Brain pericyte (primary cell): ENCODE results near the gene PHF20.
"Not testable (repeated sequence)": the region's sequence is repeated elsewhere in the genome, so short reads cannot be mapped to it uniquely, and the experiment has no call there.

Experiments
- DNase-seq: peaks from one replicate; pipeline ENCODE4 v3.0.0-alpha.2; 2012; ENCODE audit warnings: low read depth, low spot score

PHF20 gene

DNA sequence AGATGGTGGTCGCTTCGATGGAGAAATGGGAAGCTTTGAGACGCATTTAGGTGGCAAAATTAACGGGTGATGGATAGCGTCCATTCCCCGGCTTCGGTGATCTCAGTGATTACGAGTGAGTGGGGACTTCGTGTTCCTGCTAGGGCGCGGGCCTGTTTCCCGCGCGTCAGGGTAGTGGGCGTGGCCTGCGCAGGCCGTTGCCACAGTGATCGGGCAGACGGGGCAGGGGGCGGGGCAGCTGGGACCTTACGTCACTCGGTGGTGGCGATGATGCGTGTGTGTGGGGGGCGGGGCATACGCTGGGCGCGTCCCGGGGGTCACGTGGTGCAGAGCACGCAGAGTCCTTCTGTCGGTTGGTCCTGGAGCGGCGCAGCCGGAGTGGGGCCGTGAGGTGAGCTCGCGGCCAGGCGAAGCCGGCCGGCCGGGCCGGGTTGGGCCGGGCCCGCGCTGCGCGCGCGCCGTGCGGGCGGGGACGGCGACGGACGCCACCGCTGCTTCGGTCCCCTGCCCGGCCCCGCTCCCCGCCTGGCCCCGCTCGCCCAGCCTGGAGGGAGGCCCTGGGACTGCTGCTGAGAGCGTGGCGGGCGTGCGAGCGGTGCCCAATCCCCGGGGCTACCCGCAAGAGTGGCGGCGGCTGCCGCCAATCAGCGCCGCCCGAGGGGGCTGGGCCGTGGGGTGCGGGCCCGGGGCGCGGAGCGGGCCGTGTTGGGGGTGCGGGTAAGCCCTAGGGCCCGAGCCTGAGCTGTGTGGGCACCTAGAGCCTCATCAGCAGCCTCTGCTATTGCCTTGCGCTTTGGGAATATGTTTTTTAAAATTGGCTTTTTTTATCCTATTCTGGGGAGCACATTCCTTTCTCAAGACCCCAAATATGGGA is at the start of gene PHF20:
PHF20 (plus strand) TSS at position 327 of the 874 bp plus-strand sequence. CDS start 29,508 bp downstream, outside the sequence.
- peak; percentile 89 for DNase-seq

DNA sequence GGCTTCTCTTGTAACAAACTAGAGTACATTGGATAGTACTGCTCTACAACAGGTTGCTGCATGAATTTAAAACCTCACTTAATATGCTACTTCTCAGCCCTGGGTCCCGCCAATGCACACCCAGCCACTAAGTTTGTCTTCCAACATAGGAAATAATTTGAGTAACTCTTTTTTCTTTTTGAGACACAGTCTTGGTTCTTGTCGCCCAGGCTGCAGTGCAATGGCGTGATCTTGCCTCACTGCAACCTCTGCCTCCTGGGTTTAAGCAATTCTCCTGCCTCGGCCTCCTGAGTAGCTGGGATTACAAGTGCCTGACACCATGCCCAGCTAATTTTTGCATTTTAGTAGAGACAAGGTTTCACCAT is 48.6 kb upstream of the PHF20 start:
- not testable (repeated sequence) for DNase-seq

DNA sequence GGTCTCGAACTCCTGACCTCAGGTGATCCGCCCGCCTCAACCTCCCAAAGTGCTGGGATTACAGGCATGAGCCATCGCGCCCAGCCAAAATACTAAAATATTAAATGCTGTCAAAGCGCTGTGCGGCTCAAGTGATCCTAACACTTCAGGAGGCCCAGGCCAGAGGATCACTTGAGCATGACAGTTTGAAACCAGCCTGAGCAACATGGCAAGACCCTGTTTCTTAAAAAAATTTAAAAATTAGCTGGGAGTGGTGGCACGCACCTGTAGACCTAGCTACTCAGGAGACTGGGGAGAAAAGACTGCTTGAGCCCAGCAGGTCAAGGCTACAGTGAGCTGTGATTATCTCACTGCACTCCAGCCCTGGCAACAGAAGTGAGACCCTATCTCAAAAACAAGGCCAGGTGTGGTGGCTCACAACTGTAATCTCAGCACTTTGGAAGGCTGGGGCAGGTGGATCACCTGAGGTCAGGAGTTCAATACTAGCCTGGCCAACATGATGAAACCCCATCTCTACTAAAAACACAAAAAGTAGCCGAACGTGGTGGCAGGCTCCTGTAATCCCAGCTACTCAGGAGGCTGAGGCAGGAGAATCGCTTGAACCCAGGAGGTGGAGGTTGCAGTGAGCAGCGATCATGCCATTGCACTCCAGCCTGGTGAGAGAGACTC is 48.0 kb upstream of the PHF20 start:
- DNase-seq = not testable (repeated sequence)

DNA sequence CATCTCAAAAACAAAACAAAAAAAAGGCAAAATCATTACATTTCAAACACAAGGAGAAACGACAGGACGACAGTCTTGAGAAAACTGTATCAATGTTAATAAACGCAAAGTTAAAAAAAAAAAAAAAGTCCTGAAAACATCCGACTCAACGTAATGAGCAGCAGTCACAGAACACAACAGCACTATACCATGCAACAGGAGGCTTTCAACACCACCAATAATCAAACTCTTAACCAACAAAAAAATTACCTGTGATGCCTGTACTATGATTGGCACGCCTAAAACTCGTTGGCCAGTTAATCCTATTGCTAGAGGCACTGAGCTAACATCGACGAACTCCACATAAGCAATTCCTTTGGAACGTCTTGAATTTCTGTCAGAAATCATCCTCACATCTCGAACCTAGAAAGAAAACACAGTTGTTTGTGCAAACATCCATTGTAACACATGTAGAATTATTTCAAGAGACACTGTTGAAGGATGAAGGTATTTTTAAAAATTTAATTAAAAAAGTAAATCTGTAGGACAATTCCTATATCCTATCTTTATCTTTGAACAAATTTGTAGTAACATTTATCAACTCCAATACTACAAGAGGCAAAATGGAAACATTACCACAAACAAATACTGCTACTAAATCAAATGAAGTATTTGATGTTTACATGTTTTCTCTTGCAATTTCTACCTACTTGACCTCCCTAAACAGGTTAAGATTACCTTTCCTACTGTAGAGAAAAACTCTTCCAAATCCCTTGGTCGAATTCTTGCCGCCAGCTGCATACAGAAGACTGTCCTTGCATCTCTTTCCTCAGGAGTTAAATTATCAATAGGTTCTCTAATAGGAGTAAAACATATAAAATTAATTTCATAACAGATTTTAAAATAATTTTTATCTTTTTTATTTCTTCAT is 47.2 kb upstream of the PHF20 start:
- no peak for DNase-seq

DNA sequence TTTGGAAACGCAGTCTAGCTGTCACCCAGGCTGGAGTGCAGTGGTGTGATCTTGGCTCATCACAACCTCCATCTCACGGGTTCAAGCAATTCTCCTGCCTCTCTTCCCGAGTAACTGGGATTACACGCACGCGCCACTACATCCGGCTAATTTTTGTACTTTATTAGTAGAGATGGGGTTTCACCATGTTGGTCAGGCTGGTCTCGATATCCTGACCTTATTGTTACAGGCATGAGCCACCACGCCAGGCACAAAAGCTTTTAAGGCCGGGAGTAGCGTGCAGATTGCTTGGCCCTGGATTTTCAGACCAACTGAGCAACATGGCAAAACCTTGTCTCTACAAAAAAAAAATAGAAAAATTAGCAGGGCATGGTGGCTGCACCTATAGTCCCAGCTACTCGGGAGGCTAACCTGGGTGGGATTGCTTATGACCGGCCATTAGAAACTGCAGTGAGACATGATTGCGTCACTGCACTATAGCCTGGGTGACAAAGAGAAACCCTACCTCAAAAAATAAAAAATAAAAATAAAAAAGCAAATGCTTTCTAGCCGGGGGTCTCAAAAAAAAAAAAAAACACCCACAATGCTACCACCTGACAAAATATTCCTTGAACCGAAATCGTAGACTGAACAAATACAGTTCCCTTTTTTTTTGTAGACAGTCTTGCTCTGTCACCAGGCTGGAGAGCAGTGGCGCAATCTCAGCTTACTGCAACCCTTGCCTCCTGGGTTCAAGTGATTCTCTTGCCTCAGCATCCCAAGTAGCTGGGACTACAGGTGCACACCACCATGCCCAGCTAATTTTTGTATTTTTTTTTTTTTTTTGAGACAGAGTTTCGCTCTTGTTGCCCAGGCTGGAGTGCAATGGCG is 44.7 kb upstream of the PHF20 start:
- DNase-seq = no peak

DNA sequence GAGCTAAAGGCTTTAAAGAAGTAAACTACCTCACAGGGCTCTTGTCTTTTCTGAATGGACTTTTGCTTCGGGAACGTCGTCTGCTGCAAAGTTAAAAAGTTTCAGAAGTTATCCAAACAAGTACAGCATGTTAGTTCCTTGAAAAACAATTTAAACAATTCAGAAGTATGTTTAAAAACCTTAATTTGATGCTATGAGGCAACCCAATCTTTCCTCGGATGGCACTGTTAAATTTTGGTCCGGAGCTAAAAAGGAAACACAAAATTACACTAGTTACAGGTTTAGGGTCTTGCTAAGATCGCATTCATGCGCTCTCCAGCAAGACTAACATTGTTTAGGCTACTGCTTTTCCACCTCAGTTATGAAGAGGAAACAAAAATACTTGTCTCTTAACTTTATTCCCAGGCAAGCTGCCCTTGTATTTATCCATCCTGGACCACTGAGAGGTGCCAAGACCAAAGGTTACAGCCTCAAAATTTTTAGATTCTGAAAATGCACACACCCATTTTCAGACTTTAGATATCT is 42.5 kb upstream of the PHF20 start:
- no peak for DNase-seq

DNA sequence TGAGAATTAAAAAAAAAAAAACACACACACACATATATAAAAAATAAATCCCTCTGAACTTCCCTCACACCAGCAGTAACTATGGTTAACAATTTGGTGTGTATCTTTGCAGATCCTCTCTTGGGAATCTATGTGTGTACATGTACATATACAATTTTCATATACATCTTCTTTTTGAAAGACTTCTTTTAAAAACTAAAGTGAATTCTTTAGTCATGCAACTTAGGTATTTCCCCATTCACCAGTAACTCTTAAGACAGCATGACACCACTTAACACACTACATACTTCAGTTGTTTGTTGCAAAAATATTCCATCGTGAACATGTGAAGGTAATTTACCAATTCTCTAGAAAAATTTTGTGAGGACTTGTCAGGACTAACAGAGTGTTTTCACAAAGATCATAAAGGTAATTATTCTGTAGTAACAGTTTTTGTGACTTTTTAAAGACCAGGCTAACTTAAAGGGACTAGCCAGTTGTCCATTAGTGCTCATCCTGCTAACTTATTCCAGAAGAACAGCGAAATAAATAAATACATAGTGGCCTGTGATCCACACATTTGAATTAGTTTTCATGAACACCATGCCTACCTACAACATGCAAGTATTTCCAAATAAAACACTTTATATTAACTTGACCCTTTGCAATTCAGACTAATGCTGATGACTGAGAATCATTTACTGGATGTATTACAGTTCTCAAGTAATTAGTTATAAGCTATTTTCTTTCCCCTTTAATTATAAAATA is 41.8 kb upstream of the PHF20 start:
- DNase-seq = no peak

DNA sequence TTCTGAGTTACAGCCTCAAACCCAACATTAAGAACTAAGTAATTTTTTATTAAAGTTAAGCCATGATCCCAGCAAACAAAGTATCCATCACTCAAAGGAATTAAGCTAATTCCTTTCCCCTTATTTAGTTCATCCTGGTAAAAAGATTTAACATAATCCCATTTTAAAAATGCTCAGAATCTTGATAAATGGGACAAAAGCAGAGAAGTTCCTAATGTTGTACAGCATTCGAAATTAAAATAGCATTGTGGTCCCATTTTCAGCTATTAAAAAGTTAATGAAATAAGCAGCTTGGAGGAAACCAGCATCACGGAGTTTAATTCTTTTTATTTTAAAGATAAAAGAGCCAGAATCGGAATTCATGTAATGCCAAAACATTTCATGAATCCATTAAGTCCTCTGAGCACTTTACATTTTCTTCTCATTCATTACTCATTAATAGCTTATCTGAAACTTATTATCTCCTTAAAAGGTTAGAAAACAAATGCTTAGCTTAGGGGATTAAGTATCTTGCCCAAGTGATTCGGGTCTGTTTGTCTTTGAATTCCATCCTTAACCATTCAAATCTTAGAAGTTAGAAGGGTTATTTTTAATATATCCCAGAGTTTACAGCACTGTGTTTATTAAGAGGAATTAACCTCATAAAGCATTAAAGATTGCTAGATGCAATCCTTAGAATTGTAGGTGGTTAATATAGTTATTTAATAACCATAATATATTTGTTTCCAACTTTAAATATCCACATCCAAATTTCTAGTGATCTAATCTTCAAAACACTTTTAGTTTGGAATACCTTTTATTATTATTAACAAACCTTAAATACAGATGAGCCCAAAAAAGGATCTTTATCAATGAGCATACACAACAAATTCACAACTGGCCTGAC is 41.0 kb upstream of the PHF20 start:
- DNase-seq = no peak

DNA sequence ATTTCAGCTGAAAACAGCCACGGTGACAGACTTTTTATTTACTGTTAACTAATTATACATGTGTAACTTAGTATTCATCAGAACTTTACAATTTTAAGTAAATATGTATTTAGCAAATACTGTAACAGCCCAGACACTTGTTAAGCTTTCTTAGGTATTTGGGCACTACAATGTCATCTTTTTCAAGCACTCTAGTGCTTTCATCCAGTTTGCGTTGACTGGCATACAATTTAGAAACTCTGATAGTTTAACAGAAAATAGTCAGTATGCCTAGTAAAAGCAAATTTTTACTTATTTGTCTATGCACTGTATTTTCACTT is 40.4 kb upstream of the PHF20 start:
- DNase-seq = no peak

DNA sequence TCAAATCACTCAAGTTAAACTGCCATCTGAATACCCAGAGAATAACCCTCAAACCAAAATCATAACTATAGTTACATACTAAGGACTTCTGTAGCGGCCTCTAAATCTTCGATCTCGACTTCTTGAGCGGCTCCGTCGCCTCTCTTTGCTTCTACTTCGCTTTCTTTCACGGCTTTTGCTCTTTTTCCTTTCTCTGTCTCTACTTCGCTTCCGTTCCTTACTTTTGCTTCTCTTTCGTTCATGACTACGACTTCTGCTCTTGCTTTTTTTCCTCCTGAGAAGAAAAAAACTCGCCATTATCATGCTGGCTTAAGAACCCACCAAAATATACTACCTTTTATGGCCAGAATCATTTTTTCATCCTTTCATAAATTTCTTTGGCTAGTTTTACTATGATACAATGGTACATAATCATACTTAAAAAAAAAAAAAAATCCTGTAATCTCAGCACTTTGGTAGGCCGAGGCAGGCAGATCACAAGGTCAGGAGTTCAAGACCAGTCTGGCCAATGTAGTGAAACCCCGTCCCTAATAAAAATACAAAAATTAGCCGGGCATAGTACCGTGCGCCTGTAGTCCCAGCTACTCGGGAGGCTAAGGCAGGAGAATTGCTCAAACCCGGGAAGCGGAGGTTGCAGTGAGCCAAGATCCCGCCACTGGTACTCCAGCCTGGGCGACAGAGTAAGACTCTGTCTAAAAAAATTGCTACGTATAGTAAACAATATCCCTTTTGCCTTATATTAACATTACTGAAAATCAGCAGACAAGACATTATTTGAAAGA is 39.8 kb upstream of the PHF20 start:
- DNase-seq = no peak

DNA sequence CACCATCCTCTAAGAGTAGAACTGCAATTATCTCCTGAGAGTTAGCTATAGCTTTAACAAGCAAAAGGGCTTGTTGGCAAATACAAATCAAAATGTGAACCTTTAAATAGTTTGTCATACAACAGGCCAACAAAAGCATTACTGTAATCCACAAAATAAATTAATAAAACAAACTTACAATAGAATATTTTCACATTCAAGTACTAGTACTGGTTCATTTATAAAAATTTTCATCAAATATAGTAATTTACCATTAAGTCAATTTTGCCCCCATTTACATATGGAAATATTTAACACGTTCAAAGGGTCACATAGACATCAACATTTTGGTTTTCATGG is 39.2 kb upstream of the PHF20 start:
- no peak for DNase-seq

DNA sequence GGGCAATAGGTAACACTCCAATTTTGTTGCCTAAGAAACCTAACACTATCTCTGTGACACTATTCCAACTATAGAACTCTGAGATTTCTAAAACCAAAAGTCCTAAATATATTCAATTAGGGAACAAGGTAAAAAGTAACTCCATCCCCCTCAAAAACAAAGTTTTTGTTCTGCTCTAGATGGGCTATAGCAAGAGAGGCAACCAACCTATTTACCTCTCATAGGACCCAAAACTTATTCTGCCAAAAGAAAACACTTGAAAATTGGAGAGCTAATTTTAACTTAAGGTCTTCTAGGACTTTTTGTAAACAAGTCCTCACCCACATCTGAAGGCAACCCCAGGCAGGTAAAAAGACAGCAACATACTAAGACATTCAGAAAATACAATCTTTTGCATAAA is 37.4 kb upstream of the PHF20 start:
- no peak for DNase-seq

DNA sequence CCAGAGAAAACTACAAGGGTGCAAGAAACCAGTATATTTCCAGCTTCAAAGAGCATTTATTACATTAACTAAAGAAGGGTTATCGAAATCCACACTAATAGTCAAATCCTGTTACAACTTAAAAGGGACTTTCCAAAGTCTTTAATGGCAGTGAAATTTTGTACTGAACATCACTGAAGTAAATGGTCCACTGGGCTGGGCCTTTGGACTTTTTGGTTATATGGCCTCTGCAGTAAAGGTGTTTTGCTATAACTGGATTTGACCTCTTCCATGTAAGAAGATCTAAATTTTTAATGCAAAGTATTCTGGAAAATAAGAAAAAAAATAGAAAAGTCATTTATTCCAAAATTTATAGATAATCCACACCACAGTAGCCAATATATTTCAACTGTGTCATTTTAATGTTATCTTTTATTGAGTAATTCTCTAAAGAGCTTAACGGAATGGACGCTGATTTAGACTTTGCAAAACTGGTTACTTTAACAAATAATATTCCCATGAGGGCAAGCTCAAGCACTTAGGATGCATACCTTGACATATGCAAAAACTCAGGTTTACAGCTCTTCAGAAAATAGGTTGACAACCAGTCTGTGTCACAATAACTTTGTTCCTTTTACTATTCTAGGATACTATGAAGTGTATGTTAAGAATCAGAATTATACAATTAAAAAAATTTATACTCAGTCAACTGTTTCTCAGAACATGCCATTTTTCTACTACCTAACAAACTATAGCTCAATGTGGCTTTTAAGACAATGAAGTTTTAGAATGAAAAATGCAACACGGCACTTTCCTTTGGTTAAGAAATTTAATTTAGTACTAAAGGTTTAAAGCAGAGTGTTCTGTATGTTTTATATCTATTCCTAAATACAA is 36.8 kb upstream of the PHF20 start:
- DNase-seq = no peak

DNA sequence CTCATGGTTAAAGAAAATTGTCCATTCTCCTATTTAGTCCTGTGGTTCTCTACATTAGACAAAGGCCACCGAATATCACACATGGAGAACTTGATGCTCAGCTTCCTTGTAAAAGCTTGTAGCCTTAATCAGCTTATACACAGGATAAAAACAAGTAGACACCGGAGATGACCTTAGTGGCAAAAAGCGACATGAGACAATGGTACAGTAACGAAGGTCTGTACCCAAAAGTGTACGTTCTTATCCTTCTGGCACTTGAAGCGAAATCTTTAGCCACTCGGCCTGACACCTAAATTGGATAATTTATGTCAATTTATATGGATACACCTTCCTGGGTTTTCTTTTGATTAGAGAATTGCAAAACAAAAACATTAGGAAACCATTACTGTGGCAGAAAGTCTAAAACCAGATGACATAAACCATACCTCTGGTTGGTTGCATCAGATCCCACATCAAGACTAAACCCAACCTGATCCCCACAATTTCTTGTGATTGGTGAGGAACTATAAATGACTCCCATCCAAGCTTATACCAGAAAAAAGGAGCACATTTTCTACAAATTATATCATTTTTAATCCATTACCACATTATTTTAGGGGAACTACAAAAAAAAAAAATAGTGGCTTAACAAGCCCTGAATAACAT is 35.9 kb upstream of the PHF20 start:
- DNase-seq = no peak

DNA sequence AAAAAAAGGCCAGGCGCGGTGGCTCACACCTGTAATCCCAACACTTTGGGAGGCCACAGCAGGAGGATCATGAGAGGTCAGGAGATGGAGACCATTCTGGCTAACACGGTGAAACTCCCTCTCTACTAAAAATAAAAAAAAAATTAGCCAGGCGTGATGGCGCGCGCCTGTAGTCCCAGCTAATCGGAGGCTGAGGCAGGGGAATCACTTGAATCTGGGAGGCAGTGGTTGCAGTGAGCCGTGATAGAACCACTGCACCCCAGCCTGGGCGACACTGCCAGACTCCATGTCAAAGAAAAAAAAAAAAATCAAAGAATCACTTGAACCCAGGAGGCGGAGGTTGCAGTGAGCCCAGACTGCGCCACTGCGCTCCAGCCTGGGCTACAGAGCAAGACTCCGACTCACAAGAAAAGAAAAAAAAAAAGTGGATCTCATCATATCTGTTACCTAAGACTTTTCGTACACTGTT is 33.9 kb upstream of the PHF20 start:
- DNase-seq = no peak

DNA sequence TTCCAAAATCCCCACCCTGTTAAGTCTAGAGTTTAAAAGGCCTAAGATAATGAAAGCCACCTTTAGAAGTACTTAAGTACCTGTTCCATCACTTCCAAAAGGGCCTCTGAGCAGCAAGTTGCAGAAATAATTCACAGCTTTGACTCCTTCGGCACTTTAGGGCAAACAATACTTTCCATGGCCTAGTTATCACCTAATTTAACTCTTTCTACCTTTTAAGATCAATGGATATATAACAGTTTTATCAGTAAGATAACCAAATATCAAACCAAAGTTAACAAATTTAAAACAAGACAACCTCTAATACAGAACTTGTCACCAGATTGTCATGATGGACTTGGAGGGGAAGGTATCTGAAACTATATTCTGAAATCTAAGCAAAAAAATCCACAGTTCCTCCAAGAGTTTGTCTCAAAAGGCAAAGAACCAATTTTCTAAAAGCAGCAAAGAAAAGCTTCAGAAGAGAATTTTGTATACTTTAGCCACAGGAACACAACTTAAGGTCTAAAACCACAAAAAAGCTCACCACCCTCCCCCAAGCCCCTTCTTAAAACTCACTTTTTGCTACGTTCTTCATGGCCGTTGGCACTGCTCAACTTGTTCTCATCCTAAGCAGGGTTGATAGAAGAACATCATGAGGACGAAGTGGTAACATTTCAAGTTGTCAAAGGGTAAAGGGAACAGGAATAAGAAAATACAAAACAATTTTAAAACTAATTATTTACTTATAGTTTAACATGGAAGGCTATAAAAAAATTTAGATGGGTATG is 33.2 kb upstream of the PHF20 start:
- DNase-seq = no peak
